Measurements from ENCODE around the gene OPHN1. TPM values are rescaled to one million over a fixed set of nuclear protein-coding genes. Genes with fewer than 3 reads are reported as not detected.

OPHN1 gene
- total and polyA plus RNA-seq, 12 donors = 2.1 to 7.1 (median 5.2) TPM

DNA sequence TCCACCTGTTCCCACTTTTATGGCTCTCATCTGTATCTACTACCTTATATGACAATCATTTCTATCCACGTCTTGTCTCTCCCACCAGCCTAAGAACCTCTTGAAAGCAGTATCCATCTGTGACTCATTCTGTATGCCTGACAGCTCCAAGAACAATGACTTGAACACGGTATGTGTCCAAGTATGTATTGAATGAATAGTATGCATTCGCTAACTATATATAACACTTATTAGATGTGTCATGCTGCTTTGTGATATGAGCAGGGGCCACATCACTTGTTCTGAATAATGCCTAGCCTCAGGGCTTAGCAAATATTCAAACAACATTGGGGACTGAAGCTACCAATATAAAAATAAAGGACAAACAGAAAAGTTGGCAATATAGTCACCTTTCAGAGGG lies 4.9 kb downstream of the OPHN1 start:
- TF ChIP-seq, protein P1, sequence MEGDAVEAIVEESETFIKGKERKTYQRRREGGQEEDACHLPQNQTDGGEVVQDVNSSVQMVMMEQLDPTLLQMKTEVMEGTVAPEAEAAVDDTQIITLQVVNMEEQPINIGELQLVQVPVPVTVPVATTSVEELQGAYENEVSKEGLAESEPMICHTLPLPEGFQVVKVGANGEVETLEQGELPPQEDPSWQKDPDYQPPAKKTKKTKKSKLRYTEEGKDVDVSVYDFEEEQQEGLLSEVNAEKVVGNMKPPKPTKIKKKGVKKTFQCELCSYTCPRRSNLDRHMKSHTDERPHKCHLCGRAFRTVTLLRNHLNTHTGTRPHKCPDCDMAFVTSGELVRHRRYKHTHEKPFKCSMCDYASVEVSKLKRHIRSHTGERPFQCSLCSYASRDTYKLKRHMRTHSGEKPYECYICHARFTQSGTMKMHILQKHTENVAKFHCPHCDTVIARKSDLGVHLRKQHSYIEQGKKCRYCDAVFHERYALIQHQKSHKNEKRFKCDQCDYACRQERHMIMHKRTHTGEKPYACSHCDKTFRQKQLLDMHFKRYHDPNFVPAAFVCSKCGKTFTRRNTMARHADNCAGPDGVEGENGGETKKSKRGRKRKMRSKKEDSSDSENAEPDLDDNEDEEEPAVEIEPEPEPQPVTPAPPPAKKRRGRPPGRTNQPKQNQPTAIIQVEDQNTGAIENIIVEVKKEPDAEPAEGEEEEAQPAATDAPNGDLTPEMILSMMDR (IDR thresholded peaks at IDR 0.05) = no peak
- ATAC-seq = no peak
- intact Hi-C loops (cut with DNase I) = no loop called here

DNA sequence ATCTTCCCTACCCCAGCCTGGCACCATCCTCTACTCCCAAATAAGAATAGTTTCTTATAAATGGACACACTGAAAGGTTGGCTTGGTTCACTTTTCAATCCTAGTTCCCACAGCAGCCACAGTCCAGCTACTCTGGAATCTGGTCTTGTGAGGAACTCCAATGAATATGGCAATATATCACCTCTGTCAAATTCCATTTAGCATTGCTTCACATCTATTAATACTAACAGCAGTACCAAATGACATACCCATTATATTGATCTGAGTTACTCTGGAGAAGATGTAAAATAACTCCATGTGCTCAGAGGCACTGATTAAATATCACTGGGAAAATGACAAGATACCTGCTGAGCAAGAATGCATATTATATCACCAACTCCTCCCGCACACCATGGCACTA lies 8.6 kb downstream of the OPHN1 start:
- peaks cover 0 to 20% (median 0%) of the 10 kb centered on the region in 9 donors for H3K4me1 ChIP-seq
- peak overlapping the region in 1 of 10 donors; percentile 20 for H3K27ac ChIP-seq
- whole genome bisulfite sequencing, 2 donors = 100% methylated on average over 1 of the region's 1 CpG
- no peak for DNase-seq
- intact Hi-C loops (cut with DNase I) = no loop called here
- H3K36me3 ChIP-seq = no peaks in the 10 kb centered on the region
- H3K27me3 ChIP-seq = no peaks in the 10 kb centered on the region
- no peak for ATAC-seq
- TF ChIP-seq, protein P1 (IDR thresholded peaks at IDR 0.05) = no peak
- H3K4me3 ChIP-seq = no peak overlapping the region
- no peaks in the 10 kb centered on the region for H3K9me3 ChIP-seq

More for the DNA sequence above, 4.9 kb downstream of the OPHN1 start:
- no peak for DNase-seq
- H3K9me3 ChIP-seq = no peaks in the 10 kb centered on the region
- H3K4me1 ChIP-seq = peaks cover 0 to 14% (median 0%) of the 10 kb centered on the region in 9 donors
- H3K27ac ChIP-seq = no peak overlapping the region
- H3K27me3 ChIP-seq = peaks cover 0 to 18% (median 0%) of the 10 kb centered on the region in 7 donors
- H3K4me3 ChIP-seq = no peak overlapping the region
- whole genome bisulfite sequencing, 2 donors = 60 to 71% methylated on average over 3 of the region's 3 CpGs
- H3K36me3 ChIP-seq = no peaks in the 10 kb centered on the region

DNA sequence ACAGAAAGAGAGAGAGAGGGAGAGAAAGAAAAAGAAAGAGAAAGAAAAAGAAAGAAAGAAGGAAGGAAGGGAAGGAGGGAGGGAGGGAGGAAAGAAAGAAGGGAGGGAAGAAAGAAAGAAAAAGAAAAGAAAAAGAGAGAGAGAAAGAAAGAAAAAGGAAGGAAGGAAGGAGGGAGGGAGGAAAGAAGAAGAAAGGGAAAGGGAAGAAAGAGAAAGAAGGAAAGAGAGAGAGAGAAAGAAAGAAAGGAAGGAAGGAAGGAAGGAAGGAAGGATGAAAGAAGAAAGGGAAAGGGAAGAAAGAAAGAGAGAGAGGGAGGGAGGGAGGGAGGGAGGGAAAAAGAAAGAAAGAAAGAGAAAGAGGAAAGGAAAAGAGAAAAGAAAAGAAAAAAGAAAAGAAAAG lies 10.8 kb downstream of the OPHN1 start:
- H3K27me3 ChIP-seq = no peaks in the 10 kb centered on the region
- TF ChIP-seq, protein P1 (IDR thresholded peaks at IDR 0.05) = no peak
- intact Hi-C loops (cut with DNase I) = no loop called here
- no peak overlapping the region for H3K4me3 ChIP-seq
- H3K27ac ChIP-seq = no peak overlapping the region
- peaks cover 0 to 22% (median 0%) of the 10 kb centered on the region in 9 donors for H3K4me1 ChIP-seq
- no peaks in the 10 kb centered on the region for H3K36me3 ChIP-seq
- DNase-seq = no peak
- no peaks in the 10 kb centered on the region for H3K9me3 ChIP-seq
- ATAC-seq = no peak

DNA sequence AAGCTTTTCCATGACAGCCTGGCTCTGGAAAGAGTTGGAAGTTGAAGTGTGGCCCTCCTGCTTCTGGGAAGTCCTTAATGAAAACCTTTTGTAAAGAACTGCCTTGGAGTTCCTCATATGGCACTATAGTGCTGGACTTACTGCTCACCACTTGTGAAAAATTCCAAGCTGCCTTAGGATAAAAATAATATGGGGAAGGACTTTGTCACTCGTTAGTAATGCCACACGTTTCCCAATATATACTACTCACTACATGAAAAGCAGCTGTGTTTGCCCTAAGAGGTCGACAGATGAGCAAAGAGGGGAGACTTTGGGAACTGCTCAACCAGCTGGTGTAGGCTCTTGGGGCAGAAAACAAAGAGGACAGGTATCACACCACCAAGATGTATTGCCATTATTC lies 11.7 kb downstream of the OPHN1 start:
- H3K36me3 ChIP-seq = no peaks in the 10 kb centered on the region
- ATAC-seq (no peak), DNase-seq (no peak)
- H3K27me3 ChIP-seq = no peaks in the 10 kb centered on the region
- H3K27ac ChIP-seq = no peak overlapping the region
- intact Hi-C loops (cut with DNase I) = no loop called here
- H3K4me1 ChIP-seq = peaks cover 0 to 24% (median 0%) of the 10 kb centered on the region in 9 donors
- TF ChIP-seq, protein P1 (IDR thresholded peaks at IDR 0.05) = no peak
- no peaks in the 10 kb centered on the region for H3K9me3 ChIP-seq
- 30 to 54% methylated on average over 3 of the region's 3 CpGs for WGBS, 2 donors
- H3K4me3 ChIP-seq = no peak overlapping the region
